Measurements from ENCODE around the gene CXADR.
"Not testable (repeated sequence)": the region's sequence is repeated elsewhere in the genome, so short reads cannot be mapped to it uniquely, and the experiment has no call there.

CXADR gene

DNA sequence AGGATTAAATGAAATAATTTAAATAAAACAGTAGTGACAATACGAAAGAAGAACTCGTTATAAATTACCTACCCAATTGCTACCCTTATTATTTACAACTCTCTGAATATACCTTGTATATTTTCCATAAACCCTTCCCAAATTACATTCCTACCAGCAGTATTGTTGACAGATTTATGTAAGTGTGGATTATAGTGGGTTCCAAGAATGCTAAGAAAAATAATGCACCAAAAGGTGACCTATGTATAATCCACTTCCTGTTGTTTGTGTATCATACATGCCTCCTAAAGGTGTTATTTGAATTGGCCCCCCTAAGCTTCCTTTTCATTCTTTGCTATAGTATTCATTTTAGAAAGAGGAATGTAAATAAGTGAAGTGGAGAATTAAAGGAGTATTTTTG is 33.2 kb upstream of the CXADR start:
- Histone ChIP-seq H3K9ac (no peak overlapping the region), H3K4me2 (ENCODE audit: low read length) (no peak overlapping the region), H3K36me3 (ENCODE audit: control insufficient read depth, insufficient read depth, low read length) (no peaks in the 10 kb centered on the region), H3K4me1 (no peaks in the 10 kb centered on the region), H3K4me3 (ENCODE audit: low read depth, low read length) (no peak overlapping the region), H3K9me3 (ENCODE audit: control insufficient read depth, low read length) (no peaks in the 10 kb centered on the region), H3K27me3 (ENCODE audit: control insufficient read depth, insufficient read depth, low read length) (no peaks in the 10 kb centered on the region), H3K79me2 (no peaks in the 10 kb centered on the region), H3K27ac (no peak overlapping the region), H2AFZ (no peak overlapping the region)
- TF ChIP-seq, protein P1, sequence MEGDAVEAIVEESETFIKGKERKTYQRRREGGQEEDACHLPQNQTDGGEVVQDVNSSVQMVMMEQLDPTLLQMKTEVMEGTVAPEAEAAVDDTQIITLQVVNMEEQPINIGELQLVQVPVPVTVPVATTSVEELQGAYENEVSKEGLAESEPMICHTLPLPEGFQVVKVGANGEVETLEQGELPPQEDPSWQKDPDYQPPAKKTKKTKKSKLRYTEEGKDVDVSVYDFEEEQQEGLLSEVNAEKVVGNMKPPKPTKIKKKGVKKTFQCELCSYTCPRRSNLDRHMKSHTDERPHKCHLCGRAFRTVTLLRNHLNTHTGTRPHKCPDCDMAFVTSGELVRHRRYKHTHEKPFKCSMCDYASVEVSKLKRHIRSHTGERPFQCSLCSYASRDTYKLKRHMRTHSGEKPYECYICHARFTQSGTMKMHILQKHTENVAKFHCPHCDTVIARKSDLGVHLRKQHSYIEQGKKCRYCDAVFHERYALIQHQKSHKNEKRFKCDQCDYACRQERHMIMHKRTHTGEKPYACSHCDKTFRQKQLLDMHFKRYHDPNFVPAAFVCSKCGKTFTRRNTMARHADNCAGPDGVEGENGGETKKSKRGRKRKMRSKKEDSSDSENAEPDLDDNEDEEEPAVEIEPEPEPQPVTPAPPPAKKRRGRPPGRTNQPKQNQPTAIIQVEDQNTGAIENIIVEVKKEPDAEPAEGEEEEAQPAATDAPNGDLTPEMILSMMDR (IDR thresholded peaks at IDR 0.05): no peak

DNA sequence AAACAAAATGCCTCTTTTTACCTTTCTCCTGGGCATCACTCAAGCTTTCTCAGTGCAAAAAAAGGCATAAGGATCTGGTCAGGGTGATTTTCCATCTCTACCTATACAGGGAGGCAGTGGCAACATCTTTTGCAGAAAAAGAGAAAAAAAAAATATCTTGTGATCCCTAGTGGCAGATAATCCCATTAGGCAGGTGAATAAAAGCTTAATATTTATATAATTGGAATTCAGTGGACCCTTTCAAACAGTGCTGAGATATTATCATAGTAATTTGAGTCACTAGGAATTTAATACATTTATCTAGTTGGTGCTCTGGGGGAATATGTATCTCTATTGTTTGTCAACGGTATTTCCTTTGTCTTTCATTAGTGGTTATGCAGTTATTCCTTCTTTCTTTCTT is 29.9 kb upstream of the CXADR start:
- H3K4me3 ChIP-seq (ENCODE audit: low read depth, low read length): no peak overlapping the region
- H3K4me2 ChIP-seq (ENCODE audit: low read length): no peak overlapping the region
- no peaks in the 10 kb centered on the region for H3K4me1 ChIP-seq
- H3K9me3 ChIP-seq (ENCODE audit: control insufficient read depth, low read length): no peaks in the 10 kb centered on the region
- TF ChIP-seq, protein P1 (IDR thresholded peaks at IDR 0.05): no peak
- no peaks in the 10 kb centered on the region for H3K27me3 ChIP-seq (ENCODE audit: control insufficient read depth, insufficient read depth, low read length)
- H3K36me3 ChIP-seq (ENCODE audit: control insufficient read depth, insufficient read depth, low read length): no peaks in the 10 kb centered on the region
- no peaks in the 10 kb centered on the region for H3K79me2 ChIP-seq
- no peak overlapping the region for H3K27ac ChIP-seq
- H2AFZ ChIP-seq: no peak overlapping the region
- H3K9ac ChIP-seq: no peak overlapping the region

DNA sequence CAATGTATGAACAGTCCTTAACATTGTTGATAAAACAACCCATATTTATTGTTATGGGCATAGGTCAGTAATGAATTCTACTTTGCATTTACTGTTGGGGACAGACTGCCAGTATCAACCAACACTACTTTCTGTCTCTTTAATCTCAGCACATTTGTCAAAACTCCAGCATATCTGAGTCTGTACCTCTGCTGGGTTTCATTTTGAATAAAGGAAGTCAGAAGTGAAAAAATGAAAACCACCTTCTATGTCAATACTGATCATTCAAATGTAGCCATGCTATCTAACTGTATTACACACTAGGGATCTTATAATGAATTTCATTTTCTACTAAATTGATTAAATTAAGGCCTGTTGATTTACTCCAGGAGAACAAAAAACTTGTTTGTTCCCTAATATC is 24.2 kb upstream of the CXADR start:
- TF ChIP-seq, protein P1 (IDR thresholded peaks at IDR 0.05): no peak
- Histone ChIP-seq H2AFZ (no peak overlapping the region), H3K27ac (no peak overlapping the region), H3K4me3 (ENCODE audit: low read depth, low read length) (no peak overlapping the region), H3K27me3 (ENCODE audit: control insufficient read depth, insufficient read depth, low read length) (no peaks in the 10 kb centered on the region), H3K9me3 (ENCODE audit: control insufficient read depth, low read length) (no peaks in the 10 kb centered on the region), H3K79me2 (no peaks in the 10 kb centered on the region), H3K4me1 (no peaks in the 10 kb centered on the region), H3K36me3 (ENCODE audit: control insufficient read depth, insufficient read depth, low read length) (no peaks in the 10 kb centered on the region), H3K4me2 (ENCODE audit: low read length) (no peak overlapping the region), H3K9ac (no peak overlapping the region)

DNA sequence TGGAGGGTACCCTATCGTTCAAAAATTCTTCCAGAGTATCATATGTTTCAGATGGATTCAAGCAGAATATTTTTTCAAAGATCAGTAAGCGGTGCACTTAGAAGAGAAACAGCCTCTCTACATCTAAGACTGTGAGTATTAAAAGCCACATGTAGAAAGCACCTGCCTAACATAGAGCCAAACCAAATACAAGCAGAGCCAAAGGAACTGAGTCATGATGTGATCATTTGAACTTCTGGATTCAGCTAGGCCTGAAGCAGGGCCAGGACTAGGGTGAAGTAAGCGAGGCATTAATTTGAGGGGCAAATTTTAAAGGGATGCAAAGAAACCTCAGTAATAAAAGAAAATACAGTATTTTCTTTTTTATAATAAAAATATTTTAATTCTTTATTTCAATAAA is 23.3 kb upstream of the CXADR start:
- not testable (repeated sequence) for H3K27me3 ChIP-seq (ENCODE audit: control insufficient read depth, insufficient read depth, low read length); H3K4me2 ChIP-seq (ENCODE audit: low read length); H3K27ac ChIP-seq; H3K9me3 ChIP-seq (ENCODE audit: control insufficient read depth, low read length); H3K4me1 ChIP-seq; H3K4me3 ChIP-seq (ENCODE audit: low read depth, low read length); H2AFZ ChIP-seq; H3K9ac ChIP-seq; H3K36me3 ChIP-seq (ENCODE audit: control insufficient read depth, insufficient read depth, low read length); H3K79me2 ChIP-seq

DNA sequence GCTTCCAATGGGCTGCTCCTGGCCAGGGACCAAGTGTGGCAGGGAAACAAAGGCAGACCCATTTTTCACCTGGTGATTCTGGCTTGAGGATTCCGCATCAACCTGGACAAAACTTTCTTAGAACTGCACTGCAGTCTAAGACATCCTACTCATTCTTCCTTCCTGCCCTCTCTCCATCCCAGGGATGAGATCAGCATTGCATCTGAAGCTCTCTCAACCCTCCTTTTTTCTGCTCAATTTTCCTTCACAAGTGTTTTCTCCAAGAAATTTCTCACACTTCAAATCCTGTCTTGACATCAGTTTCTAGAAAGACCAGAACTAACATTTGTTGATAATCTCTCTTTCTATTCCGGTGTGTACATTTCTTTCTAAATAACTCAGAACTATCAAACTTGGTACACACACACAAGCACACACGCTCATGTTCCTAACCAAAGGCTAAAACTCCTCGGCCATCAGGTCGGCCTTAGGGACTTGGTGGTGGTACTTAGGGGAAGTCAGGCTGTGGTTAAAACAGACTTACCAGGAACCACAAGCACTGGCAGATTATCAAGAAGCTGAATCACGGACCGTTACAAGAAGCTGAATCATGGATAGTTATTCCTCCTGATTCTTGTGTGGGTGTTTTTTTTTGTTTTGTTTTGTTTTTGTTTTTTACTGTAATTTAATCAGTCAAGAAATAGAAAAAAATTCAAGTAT is 21.0 kb upstream of the CXADR start:
- Histone ChIP-seq H3K9me3 (ENCODE audit: control insufficient read depth, low read length) (no peaks in the 10 kb centered on the region), H3K4me3 (ENCODE audit: low read depth, low read length) (no peak overlapping the region), H3K4me1 (no peaks in the 10 kb centered on the region), H3K27me3 (ENCODE audit: control insufficient read depth, insufficient read depth, low read length) (no peaks in the 10 kb centered on the region), H3K79me2 (no peaks in the 10 kb centered on the region), H3K9ac (no peak overlapping the region), H3K4me2 (ENCODE audit: low read length) (no peak overlapping the region), H3K36me3 (ENCODE audit: control insufficient read depth, insufficient read depth, low read length) (no peaks in the 10 kb centered on the region), H3K27ac (no peak overlapping the region), H2AFZ (no peak overlapping the region)
- TF ChIP-seq, protein P1 (IDR thresholded peaks at IDR 0.05): no peak
